HepG2 (cell line): ENCODE data around the gene AXIN2. TPM values are rescaled to one million over a fixed set of nuclear protein-coding genes. Genes with fewer than 3 reads are reported as not detected.

ENCODE experiments used
- AFF4 ChIP-seq: sonication (generic); formaldehyde crosslinking; IDR thresholded peaks from 2 replicates; pipeline ENCODE4 v1.4.0; 2020; ENCODE audit warnings: missing genetic modification reagents
- BHLHE40 ChIP-seq: IDR thresholded peaks from 2 replicates; pipeline ENCODE4 v1.6.1; 2011; ENCODE audit warnings: low read length, improper control_type of control experiment
- CHCHD3 ChIP-seq: sonication (generic); formaldehyde crosslinking; IDR thresholded peaks from 2 replicates; pipeline ENCODE4 v1.8.0; 2022; ENCODE audit warnings: mild to moderate bottlenecking, missing genetic modification reagents, moderate library complexity
- FOXC1 ChIP-seq: sonication (generic); formaldehyde crosslinking; IDR thresholded peaks from 2 replicates; pipeline ENCODE4 v1.8.0; 2022; ENCODE audit warnings: mild to moderate bottlenecking, missing genetic modification reagents, borderline replicate concordance
- HES4 ChIP-seq: sonication (generic); formaldehyde crosslinking; IDR thresholded peaks from 2 replicates; pipeline ENCODE4 v1.9.0; 2021; ENCODE audit warnings: mild to moderate bottlenecking, missing genetic modification reagents, borderline replicate concordance
- HOXA3 ChIP-seq: sonication (generic); formaldehyde crosslinking; IDR thresholded peaks from 2 replicates; pipeline ENCODE4 v1.5.0; 2020; ENCODE audit warnings: missing genetic modification reagents
- KDM3A ChIP-seq: IDR thresholded peaks from 2 replicates; pipeline ENCODE4 v1.6.1; 2018; ENCODE audit warnings: low read depth, missing compliant biosample characterization
- PPARG ChIP-seq: conservative IDR thresholded peaks from 2 replicates; pipeline ENCODE4 v1.6.1; 2016; ENCODE audit warnings: missing biosample characterization, missing genetic modification reagents
- RBM22 ChIP-seq: fragments of 200-400 bp; formaldehyde crosslinking; optimal IDR thresholded peaks from 2 replicates; pipeline ENCODE3; 2017; ENCODE audit warnings: mild to moderate bottlenecking, low read length, moderate library complexity
- SIX1 ChIP-seq: sonication (generic); formaldehyde crosslinking; IDR thresholded peaks from 2 replicates; pipeline ENCODE4 v1.4.0; 2020; ENCODE audit warnings: missing genetic modification reagents, borderline replicate concordance
- TP53 ChIP-seq: sonication (generic); formaldehyde crosslinking; conservative IDR thresholded peaks from 2 replicates; pipeline ENCODE4 v1.4.0; 2020; ENCODE audit warnings: missing genetic modification reagents
- XBP1 ChIP-seq: sonication (generic); formaldehyde crosslinking; IDR thresholded peaks from 2 replicates; pipeline ENCODE4 v1.5.0; 2020; ENCODE audit warnings: missing genetic modification reagents
- ZBTB42 ChIP-seq: sonication (generic); formaldehyde crosslinking; IDR thresholded peaks from 2 replicates; pipeline ENCODE4 v1.5.0; 2020; ENCODE audit warnings: mild to moderate bottlenecking, missing genetic modification reagents
- ZMYM4 ChIP-seq: sonication (generic); formaldehyde crosslinking; IDR thresholded peaks from 2 replicates; pipeline ENCODE4 v1.8.1; 2023; ENCODE audit warnings: mild to moderate bottlenecking, missing genetic modification reagents
- ZNF251 ChIP-seq: sonication (generic); formaldehyde crosslinking; IDR thresholded peaks from 2 replicates; pipeline ENCODE4 v1.9.0; 2021; ENCODE audit warnings: mild to moderate bottlenecking, missing genetic modification reagents
- ZNF281 ChIP-seq: sonication (generic); formaldehyde crosslinking; IDR thresholded peaks from 2 replicates; pipeline ENCODE4 v1.4.0; 2020; ENCODE audit warnings: missing genetic modification reagents, borderline replicate concordance
- ZNF652 ChIP-seq: IDR thresholded peaks from 2 replicates; pipeline ENCODE4 v1.6.1; 2016; ENCODE audit warnings: low read depth, borderline replicate concordance
- ZNF720 ChIP-seq: sonication (generic); formaldehyde crosslinking; IDR thresholded peaks from 2 replicates; pipeline ENCODE4 v1.4.0; 2020; ENCODE audit warnings: missing genetic modification reagents
- ZNF75D ChIP-seq: sonication (generic); formaldehyde crosslinking; IDR thresholded peaks from 2 replicates; pipeline ENCODE4 v1.8.1; 2023; ENCODE audit warnings: missing genetic modification reagents, mild to moderate bottlenecking, borderline replicate concordance
- ZNF773 ChIP-seq: sonication (generic); formaldehyde crosslinking; IDR thresholded peaks from 2 replicates; pipeline ENCODE4 v1.4.0; 2020; ENCODE audit warnings: missing genetic modification reagents, borderline replicate concordance
- polyA plus RNA-seq, 8 experiments: library from polyadenylated mRNA; depleted of rRNA in 3 of 8; stranded (reverse) in 7 of 8; unstranded in 1 of 8; fragments of >200 nt; fragmentation: Illumina TruSeq in 4 of 8; extraction: Trizol in 4 of 8; gene quantifications; 2 replicates each; pipeline versions ENCODE4 v1.2.1 to v1.2.3, GENCODE V29; 2011 to 2016; ENCODE audit warnings: low read depth in 4 of 8, missing spikeins in 1 of 8, mixed read lengths in 1 of 8; ENCODE audit not compliant: insufficient read depth in 1 of 8
- total RNA-seq, 5 experiments: library from RNA; depleted of rRNA; stranded (reverse); fragments of >200 nt; fragmentation: Illumina TruSeq; extraction: Trizol; gene quantifications; 2 replicates each; pipeline ENCODE4 v1.2.3, GENCODE V29; 2016; ENCODE audit warnings: low read depth in 1 of 5
- TF ChIP-seq, protein P1 (sequence below): sonication (generic); formaldehyde crosslinking; IDR thresholded peaks from 2 replicates; pipeline ENCODE4 v1.5.1; 2020; ENCODE audit warnings: missing genetic modification reagents, mild to moderate bottlenecking, borderline replicate concordance

AXIN2 gene
- total and polyA plus RNA-seq, 2 of the 13 experiments (the other 11 are each of a cell fraction or from before 2014, with no cell fraction given), result 58.6 to 63.4 TPM

- TF ChIP-seq ZMYM4 (0 out of 2 replicates have a peak, but pooled peaks have one; percentile 25), ZNF251 (CRISPR knock-in tag) (no peak), CHCHD3 (CRISPR knock-in tag) (no peak), ZNF652 (CRISPR knock-in tag) (no peak), RBM22 (peak; percentile 39), ZNF281 (peak; percentile 8; the same call in 1 of the 2 replicates), KDM3A (CRISPR knock-in tag) (peak; percentile 25; the same call in 1 of the 2 replicates), FOXC1 (no peak), PPARG (CRISPR knock-in tag) (no peak), ZBTB42 (CRISPR knock-in tag) (no peak), BHLHE40 (0 out of 2 replicates have a peak, but pooled peaks have one; percentile 40), ZNF720 (CRISPR knock-in tag) (no peak), HOXA3 (CRISPR knock-in tag) (peak; percentile 15), ZNF75D (CRISPR knock-in tag) (no peak), SIX1 (CRISPR knock-in tag) (peak; percentile 24; the same call in 1 of the 2 replicates), TP53 (CRISPR knock-in tag) (no peak), HES4 (CRISPR knock-in tag) (no peak), ZNF773 (CRISPR knock-in tag) (no peak), XBP1 (CRISPR knock-in tag) (no peak), AFF4 (0 out of 2 replicates have a peak, but pooled peaks have one; percentile 73)
- TF ChIP-seq, protein P1, sequence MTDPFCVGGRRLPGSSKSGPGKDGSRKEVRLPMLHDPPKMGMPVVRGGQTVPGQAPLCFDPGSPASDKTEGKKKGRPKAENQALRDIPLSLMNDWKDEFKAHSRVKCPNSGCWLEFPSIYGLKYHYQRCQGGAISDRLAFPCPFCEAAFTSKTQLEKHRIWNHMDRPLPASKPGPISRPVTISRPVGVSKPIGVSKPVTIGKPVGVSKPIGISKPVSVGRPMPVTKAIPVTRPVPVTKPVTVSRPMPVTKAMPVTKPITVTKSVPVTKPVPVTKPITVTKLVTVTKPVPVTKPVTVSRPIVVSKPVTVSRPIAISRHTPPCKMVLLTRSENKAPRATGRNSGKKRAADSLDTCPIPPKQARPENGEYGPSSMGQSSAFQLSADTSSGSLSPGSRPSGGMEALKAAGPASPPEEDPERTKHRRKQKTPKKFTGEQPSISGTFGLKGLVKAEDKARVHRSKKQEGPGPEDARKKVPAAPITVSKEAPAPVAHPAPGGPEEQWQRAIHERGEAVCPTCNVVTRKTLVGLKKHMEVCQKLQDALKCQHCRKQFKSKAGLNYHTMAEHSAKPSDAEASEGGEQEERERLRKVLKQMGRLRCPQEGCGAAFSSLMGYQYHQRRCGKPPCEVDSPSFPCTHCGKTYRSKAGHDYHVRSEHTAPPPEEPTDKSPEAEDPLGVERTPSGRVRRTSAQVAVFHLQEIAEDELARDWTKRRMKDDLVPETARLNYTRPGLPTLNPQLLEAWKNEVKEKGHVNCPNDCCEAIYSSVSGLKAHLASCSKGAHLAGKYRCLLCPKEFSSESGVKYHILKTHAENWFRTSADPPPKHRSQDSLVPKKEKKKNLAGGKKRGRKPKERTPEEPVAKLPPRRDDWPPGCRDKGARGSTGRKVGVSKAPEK (CRISPR knock-in tag), result no peak
Observed at GRCh38 chr17:65560628-65561451, 608 bp downstream of the AXIN2 start (continued).
